Liver (tissue), 9 donors: Measurements from ENCODE around the gene TBX1. TPM values are rescaled to one million over a fixed set of nuclear protein-coding genes. Genes with fewer than 3 reads are reported as not detected.

Source experiments
- DNase-seq: peaks from one replicate; pipeline ENCODE4 v3.0.0-alpha.2; 2017; ENCODE audit warnings: low spot score
- H3K27ac ChIP-seq, 2 donors: one replicate each; pipeline ENCODE4 v1.7.0; 2013; ENCODE audit warnings: inconsistent platforms in 2 of 2, low read length in 2 of 2, control low read depth in 1 of 2, low read depth in 1 of 2, mild to moderate bottlenecking in 1 of 2
- H3K27me3 ChIP-seq, 4 donors: one replicate each; pipeline versions ENCODE4 v1.6.1 to v1.7.0; 2013; ENCODE audit warnings: low read length in 3 of 4, inconsistent platforms in 1 of 4, mild to moderate bottlenecking in 1 of 4, moderate library complexity in 1 of 4; ENCODE audit not compliant: control insufficient read depth in 4 of 4, insufficient read depth in 4 of 4
- H3K36me3 ChIP-seq, 4 donors: one replicate each; pipeline versions ENCODE4 v1.6.1 to v1.7.0; 2013; ENCODE audit warnings: low read length in 3 of 4, mild to moderate bottlenecking in 3 of 4, low read depth in 1 of 4, moderate library complexity in 1 of 4; ENCODE audit not compliant: control insufficient read depth in 4 of 4, insufficient read depth in 3 of 4
- H3K4me1 ChIP-seq, 4 donors: one replicate each; pipeline versions ENCODE4 v1.6.1 to v1.7.0; 2013; ENCODE audit warnings: low read length in 3 of 4, mild to moderate bottlenecking in 3 of 4, moderate library complexity in 1 of 4; ENCODE audit not compliant: control insufficient read depth in 4 of 4, insufficient read depth in 4 of 4
- H3K4me3 ChIP-seq, 3 donors: one replicate each; pipeline versions ENCODE4 v1.6.1 to v1.7.0; 2013; ENCODE audit warnings: low read length in 3 of 3, control low read depth in 1 of 3, low read depth in 1 of 3, mild to moderate bottlenecking in 1 of 3
- H3K9ac ChIP-seq, 2 donors: one replicate each; pipeline ENCODE4 v1.7.0; 2013; ENCODE audit warnings: low read length in 2 of 2, mild to moderate bottlenecking in 2 of 2, moderate library complexity in 2 of 2, control low read depth in 1 of 2, low read depth in 1 of 2
- H3K9me3 ChIP-seq, 4 donors: one replicate each; pipeline versions ENCODE4 v1.6.1 to v1.7.0; 2013; ENCODE audit warnings: low read length in 3 of 4; ENCODE audit not compliant: control insufficient read depth in 4 of 4
- ATF3 ChIP-seq: IDR thresholded peaks from 2 replicates; pipeline ENCODE4 v1.6.1; 2016; ENCODE audit warnings: antibody characterized with exemption
- CTCF ChIP-seq: fragments of 150-350 bp; IDR thresholded peaks from 2 replicates; pipeline ENCODE4 v1.5.1; 2017; ENCODE audit warnings: improper control_type of control experiment, low read depth, low read length; ENCODE audit not compliant: missing input control
- FOXA1 ChIP-seq: IDR thresholded peaks from 2 replicates; pipeline ENCODE4 v1.6.1; 2016; ENCODE audit warnings: antibody characterized with exemption
- FOXA2 ChIP-seq: IDR thresholded peaks from 2 replicates; pipeline ENCODE4 v1.6.1; 2016; ENCODE audit warnings: antibody characterized with exemption
- GABPA ChIP-seq, 2 donors: IDR thresholded peaks in 1 of 2; conservative IDR thresholded peaks in 1 of 2; 2 replicates each; pipeline ENCODE4 v1.6.1; 2016; ENCODE audit warnings: antibody characterized with exemption in 2 of 2, mild to moderate bottlenecking in 1 of 2, moderate library complexity in 1 of 2
- HNF4A ChIP-seq, 2 donors: conservative IDR thresholded peaks; 2 replicates each; pipeline ENCODE4 v1.6.1; 2016; ENCODE audit warnings: antibody characterized with exemption in 2 of 2, mild to moderate bottlenecking in 2 of 2
- HNF4G ChIP-seq: IDR thresholded peaks from 2 replicates; pipeline ENCODE4 v1.6.1; 2016; ENCODE audit warnings: antibody characterized with exemption
- JUND ChIP-seq, 2 donors: IDR thresholded peaks; 2 replicates each; pipeline ENCODE4 v1.6.1; 2016; ENCODE audit warnings: antibody characterized with exemption in 2 of 2
- MAX ChIP-seq: IDR thresholded peaks from 2 replicates; pipeline ENCODE4 v1.6.1; 2016; ENCODE audit warnings: antibody characterized with exemption
- NR2F2 ChIP-seq: IDR thresholded peaks from 2 replicates; pipeline ENCODE4 v1.6.1; 2016; ENCODE audit warnings: antibody characterized with exemption
- RAD21 ChIP-seq, 2 donors: IDR thresholded peaks; 2 replicates each; pipeline ENCODE4 v1.6.1; 2016; ENCODE audit warnings: antibody characterized with exemption in 2 of 2, mild to moderate bottlenecking in 2 of 2
- REST ChIP-seq: IDR thresholded peaks from 2 replicates; pipeline ENCODE4 v1.6.1; 2016; ENCODE audit warnings: antibody characterized with exemption, mild to moderate bottlenecking
- RXRA ChIP-seq, 2 donors: IDR thresholded peaks; 2 replicates each; pipeline ENCODE4 v1.6.1; 2017 to 2018; ENCODE audit warnings: antibody characterized with exemption in 2 of 2, mild to moderate bottlenecking in 1 of 2
- SP1 ChIP-seq: IDR thresholded peaks from 2 replicates; pipeline ENCODE4 v1.6.1; 2018; ENCODE audit warnings: antibody characterized with exemption, mild to moderate bottlenecking
- TAF1 ChIP-seq: conservative IDR thresholded peaks from 2 replicates; pipeline ENCODE4 v1.6.1; 2016; ENCODE audit warnings: antibody characterized with exemption, mild to moderate bottlenecking
- YY1 ChIP-seq: IDR thresholded peaks from 2 replicates; pipeline ENCODE4 v1.6.1; 2016; ENCODE audit warnings: antibody characterized with exemption, mild to moderate bottlenecking
- ZBTB33 ChIP-seq: IDR thresholded peaks from 2 replicates; pipeline ENCODE4 v1.6.1; 2016; ENCODE audit warnings: antibody characterized with exemption
- WGBS: extraction: QIAGEN DNeasy Blood & Tissue Kit; methylation state at CpG from one replicate; pipeline ENCODE4 v1.1.7; 2013; 5-methylcytosine and 5-hydroxymethylcytosine counted together
- polyA plus RNA-seq, 2 donors: library from polyadenylated mRNA; stranded (reverse) in 1 of 2; unstranded in 1 of 2; fragments of 200-250 nt in 1 of 2; fragments of >200 nt in 1 of 2; fragmentation: Nextera tagmentation in 1 of 2; extraction: Ambion mirVana in 1 of 2; gene quantifications; one replicate each; pipeline versions ENCODE4 v1.2.1 to v1.2.3, GENCODE V29; 2013 to 2015
- total RNA-seq, 2 donors: library from RNA; depleted of rRNA; stranded (reverse); fragments of >200 nt; gene quantifications; one replicate each; pipeline ENCODE4 v1.2.3, GENCODE V29; 2014
- donor health status: healthy.
- donor health status: healthy.
- donor health status: healthy.
- donor health status: healthy.
- donor health status: healthy.

The TBX1 gene
- total and polyA plus RNA-seq, 4 donors, result 0.17 to 0.18 TPM; not detected in 2

GRCh38 chr22:19737846-19738663 lies 22.5 kb upstream of the TBX1 start:
- TF ChIP-seq HNF4A (conservative IDR thresholded peaks at IDR 0.05), result no peak
- no peak for TF ChIP-seq RXRA (IDR thresholded peaks at IDR 0.05)
- no peak for TF ChIP-seq JUND (IDR thresholded peaks at IDR 0.05)
- no peak for TF ChIP-seq HNF4G
- TF ChIP-seq ATF3, result no peak
- no peak for TF ChIP-seq ZBTB33
- no peak for TF ChIP-seq FOXA1
- no peak for TF ChIP-seq GABPA (IDR thresholded peaks at IDR 0.05 in 1 of 2, conservative IDR thresholded peaks at IDR 0.05 in 1 of 2)
- TF ChIP-seq SP1, result no peak
- TF ChIP-seq CTCF, result no peak
- no peak for TF ChIP-seq MAX
- no peak for TF ChIP-seq NR2F2
- TF ChIP-seq RAD21 (IDR thresholded peaks at IDR 0.05), result no peak
- no peak for TF ChIP-seq TAF1
- TF ChIP-seq FOXA2, result no peak
- TF ChIP-seq YY1, result no peak
- no peak for TF ChIP-seq REST
- WGBS, result 83% methylated on average over 17 of the region's 17 CpGs
- no peaks in the 10 kb centered on the region for H3K9me3 ChIP-seq
- H3K36me3 ChIP-seq, result no peaks in the 10 kb centered on the region
- no peak overlapping the region for H3K9ac ChIP-seq
- no peaks in the 10 kb centered on the region for H3K4me1 ChIP-seq
- H3K27ac ChIP-seq, result no peak overlapping the region
- DNase-seq, result no peak
- no peak overlapping the region for H3K4me3 ChIP-seq
- H3K27me3 ChIP-seq, result no peaks in the 10 kb centered on the region
